Transverse colon (tissue), 4 donors: ENCODE results near the gene OLFM2. TPM values are rescaled to one million over a fixed set of nuclear protein-coding genes. Genes with fewer than 3 reads are reported as not detected.

ENCODE experiments used
- DNase-seq: peaks from one replicate; pipeline ENCODE4 v3.0.0-alpha.2; 2019
- H3K27ac ChIP-seq, 4 donors: fragments of 200-600 bp; sonication (generic); 2 replicates each; pipeline ENCODE4 v1.5.1; 2016 to 2018; ENCODE audit warnings: inconsistent platforms in 4 of 4
- H3K27me3 ChIP-seq: fragments of 200-600 bp; sonication (generic); 2 replicates; pipeline ENCODE4 v1.5.1; 2017; ENCODE audit warnings: inconsistent platforms
- H3K36me3 ChIP-seq, 4 donors: fragments of 200-600 bp; sonication (generic); 2 replicates each; pipeline ENCODE4 v1.5.1; 2017 to 2019; ENCODE audit warnings: inconsistent platforms in 4 of 4
- H3K4me1 ChIP-seq, 4 donors: fragments of 200-600 bp; sonication (generic); 2 replicates each; pipeline ENCODE4 v1.5.1; 2017 to 2020; ENCODE audit warnings: inconsistent platforms in 4 of 4
- H3K4me3 ChIP-seq, 4 donors: fragments of 200-600 bp; sonication (generic); 1 replicate in 1 of 4; 2 replicates in 3 of 4; pipeline versions ENCODE4 v1.5.1 to v1.6.1; 2017 to 2019; ENCODE audit warnings: inconsistent platforms in 4 of 4
- H3K9me3 ChIP-seq, 2 donors: fragments of 200-600 bp; sonication (generic); 2 replicates each; pipeline ENCODE4 v1.5.1; 2017 to 2019; ENCODE audit warnings: inconsistent platforms in 2 of 2
- EP300 ChIP-seq: sonication (generic); formaldehyde crosslinking; IDR thresholded peaks from one replicate; pipeline ENCODE4 v1.6.1; 2017; ENCODE audit warnings: antibody characterized with exemption, low read depth
- POLR2A ChIP-seq: fragments of 450-650 bp; IDR thresholded peaks from one replicate; pipeline ENCODE4 v1.6.1; 2016; ENCODE audit warnings: antibody characterized with exemption, mild to moderate bottlenecking, moderate library complexity
- POLR2AphosphoS5 ChIP-seq, 3 donors: sonication (generic); formaldehyde crosslinking; IDR thresholded peaks; one replicate each; pipeline ENCODE4 v1.6.1; 2016; ENCODE audit warnings: antibody characterized with exemption in 3 of 3
- whole genome bisulfite sequencing, 2 donors: methylation state at CpG; one replicate each; pipeline ENCODE4 v1.1.5; 2018; ENCODE audit warnings: low coverage in 1 of 2; 5-methylcytosine and 5-hydroxymethylcytosine counted together
- in situ Hi-C, 4 donors: fragments of 200-750 bp; cut with MboI; loops; one replicate each; pipeline versions ENCODE4 v1.15.0 to v1.15.1; 2017; ENCODE audit warnings: low sequenced_read_pairs in 3 of 4, low pct_ligation_motif_present in 1 of 4, low pct_unique_long_range_greater_than_20kb in 1 of 4
- intact Hi-C: fragments of 100-400 bp; cut with DNase I; formaldehyde crosslinking; loops from one replicate; pipeline ENCODE4 v1.15.1; 2023; ENCODE audit warnings: low total_unique reads
- total RNA-seq, 4 donors: library from RNA; depleted of rRNA; stranded (reverse); fragments of >200 nt; gene quantifications; one replicate each; pipeline ENCODE4 v1.1.0, GENCODE V29; 2016
- TF ChIP-seq, protein P1 (sequence below), 5 experiments: fragments of 200-600 bp in 3 of 5; fragments of 450-650 bp in 2 of 5; sonication (generic) in 3 of 5; IDR thresholded peaks; 1 replicate in 2 of 5; 2 replicates in 3 of 5; pipeline ENCODE4 v1.5.1; 2016 to 2017; ENCODE audit warnings: antibody characterized with exemption in 5 of 5, inconsistent platforms in 3 of 5, mild to moderate bottlenecking in 2 of 5, moderate library complexity in 1 of 5

The OLFM2 gene
- total RNA-seq, 4 donors from 2014 or later, result 2.0 to 2.7 TPM; not detected in 2

- 30 to 62% methylated on average over 9 of the region's 9 CpGs for WGBS, 2 donors
- TF ChIP-seq POLR2AphosphoS5 (IDR thresholded peaks at IDR 0.05), result no peak
- TF ChIP-seq, protein P1, sequence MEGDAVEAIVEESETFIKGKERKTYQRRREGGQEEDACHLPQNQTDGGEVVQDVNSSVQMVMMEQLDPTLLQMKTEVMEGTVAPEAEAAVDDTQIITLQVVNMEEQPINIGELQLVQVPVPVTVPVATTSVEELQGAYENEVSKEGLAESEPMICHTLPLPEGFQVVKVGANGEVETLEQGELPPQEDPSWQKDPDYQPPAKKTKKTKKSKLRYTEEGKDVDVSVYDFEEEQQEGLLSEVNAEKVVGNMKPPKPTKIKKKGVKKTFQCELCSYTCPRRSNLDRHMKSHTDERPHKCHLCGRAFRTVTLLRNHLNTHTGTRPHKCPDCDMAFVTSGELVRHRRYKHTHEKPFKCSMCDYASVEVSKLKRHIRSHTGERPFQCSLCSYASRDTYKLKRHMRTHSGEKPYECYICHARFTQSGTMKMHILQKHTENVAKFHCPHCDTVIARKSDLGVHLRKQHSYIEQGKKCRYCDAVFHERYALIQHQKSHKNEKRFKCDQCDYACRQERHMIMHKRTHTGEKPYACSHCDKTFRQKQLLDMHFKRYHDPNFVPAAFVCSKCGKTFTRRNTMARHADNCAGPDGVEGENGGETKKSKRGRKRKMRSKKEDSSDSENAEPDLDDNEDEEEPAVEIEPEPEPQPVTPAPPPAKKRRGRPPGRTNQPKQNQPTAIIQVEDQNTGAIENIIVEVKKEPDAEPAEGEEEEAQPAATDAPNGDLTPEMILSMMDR (IDR thresholded peaks at IDR 0.05), result no peak
- no peak for TF ChIP-seq EP300
- no peak for TF ChIP-seq POLR2A
- DNase-seq, result peak; percentile 61
- H3K27ac ChIP-seq, result no peak overlapping the region
- no peaks in the 10 kb centered on the region for H3K4me1 ChIP-seq
- H3K9me3 ChIP-seq, result no peaks in the 10 kb centered on the region
- no peaks in the 10 kb centered on the region for H3K27me3 ChIP-seq
- in situ Hi-C loops (no loop called here), intact Hi-C loops (no loop called here)
- H3K36me3 ChIP-seq, result no peaks in the 10 kb centered on the region
- no peak overlapping the region for H3K4me3 ChIP-seq
Observed at GRCh38 chr19:9881720-9882119, 54.6 kb downstream of the OLFM2 start.

DNA sequence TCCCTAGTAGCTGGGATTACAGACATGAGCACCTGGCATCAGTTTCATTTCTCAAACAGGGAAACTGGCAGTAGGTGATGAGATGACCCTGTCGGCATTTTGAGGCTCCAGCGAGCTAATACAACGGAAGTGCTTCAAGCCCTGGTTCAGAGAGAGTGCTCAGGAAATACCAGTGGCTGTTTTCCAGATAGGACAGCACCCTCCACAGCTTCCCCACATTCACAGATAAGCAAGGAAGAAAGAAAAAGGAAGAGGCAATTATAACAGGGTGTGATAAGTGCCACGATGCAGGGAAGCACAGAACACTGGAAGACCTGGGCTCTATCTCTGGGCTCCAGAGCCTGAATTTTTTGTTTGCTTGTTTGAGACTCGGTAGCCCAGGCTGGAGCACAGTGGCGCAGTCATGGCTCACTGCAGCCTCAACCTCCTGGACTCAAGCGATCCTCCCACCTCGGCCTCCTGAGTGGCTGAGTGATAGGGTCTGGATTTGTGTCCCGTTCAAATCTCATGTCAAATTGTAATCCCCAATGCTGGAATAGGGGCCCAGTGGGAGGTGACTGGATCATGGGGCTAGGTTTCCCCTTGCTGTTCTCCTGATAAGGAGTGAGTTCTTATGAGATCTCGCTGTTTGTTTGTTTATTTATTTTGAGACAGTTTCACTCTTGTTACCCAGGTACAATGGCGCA, 57.7 kb downstream of the OLFM2 start:
- 86 to 100% methylated on average over 2 to 11 of the region's 11 CpGs for WGBS, 2 donors
- no peak for DNase-seq
- Histone ChIP-seq H3K4me1 (no peaks in the 10 kb centered on the region), H3K4me3 (no peak overlapping the region), H3K36me3 (no peaks in the 10 kb centered on the region), H3K27me3 (peaks cover 3% of the 10 kb centered on the region), H3K27ac (no peak overlapping the region), H3K9me3 (no peaks in the 10 kb centered on the region)
- in situ Hi-C loops (no loop called here), intact Hi-C loops (no loop called here)
- no peak for TF ChIP-seq POLR2AphosphoS5 (IDR thresholded peaks at IDR 0.05)
- TF ChIP-seq, protein P1 (IDR thresholded peaks at IDR 0.05), result no peak
- no peak for TF ChIP-seq EP300
- TF ChIP-seq POLR2A, result no peak

DNA sequence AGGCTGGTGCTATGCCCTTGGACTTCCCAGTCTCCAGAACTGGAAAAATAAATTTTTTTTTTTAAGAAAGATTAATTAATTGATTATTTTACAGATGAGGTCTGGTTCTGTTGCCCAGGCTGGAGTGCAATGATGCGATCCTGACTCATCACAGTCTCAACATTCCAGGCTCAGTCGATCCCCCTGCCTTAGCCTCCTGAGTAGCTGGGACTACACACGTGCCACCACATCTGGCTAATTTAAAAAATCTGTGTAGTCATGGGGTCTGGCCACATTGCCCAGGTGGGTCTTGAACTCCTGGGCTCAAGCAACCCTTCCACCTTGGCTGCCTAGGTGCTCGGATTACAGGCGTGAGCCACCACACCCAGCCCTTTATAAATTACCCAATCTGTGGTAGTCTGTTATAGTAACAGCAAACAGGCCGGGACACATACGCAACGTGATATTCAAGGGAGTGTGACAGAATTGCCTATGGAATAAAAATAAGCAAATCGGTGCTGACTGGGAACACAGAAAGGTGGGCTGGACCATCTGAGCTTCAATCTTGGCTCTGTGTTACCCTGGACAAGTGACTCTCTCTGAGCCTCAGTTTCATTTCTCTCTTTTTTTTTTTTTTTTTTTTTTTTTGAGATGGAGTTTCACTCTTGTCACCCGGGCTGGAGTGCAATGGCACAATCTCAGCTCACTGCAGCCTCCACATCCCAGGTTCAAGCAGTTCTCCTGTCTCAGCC, 58.4 kb downstream of the OLFM2 start:
- WGBS, 2 donors, result 68% methylated on average over 10 of the region's 10 CpGs; no CpG with 5 or more reads in 1 of the 2 donors
- intact Hi-C loops, result no loop called here
- in situ Hi-C loops, result no loop called here

DNA sequence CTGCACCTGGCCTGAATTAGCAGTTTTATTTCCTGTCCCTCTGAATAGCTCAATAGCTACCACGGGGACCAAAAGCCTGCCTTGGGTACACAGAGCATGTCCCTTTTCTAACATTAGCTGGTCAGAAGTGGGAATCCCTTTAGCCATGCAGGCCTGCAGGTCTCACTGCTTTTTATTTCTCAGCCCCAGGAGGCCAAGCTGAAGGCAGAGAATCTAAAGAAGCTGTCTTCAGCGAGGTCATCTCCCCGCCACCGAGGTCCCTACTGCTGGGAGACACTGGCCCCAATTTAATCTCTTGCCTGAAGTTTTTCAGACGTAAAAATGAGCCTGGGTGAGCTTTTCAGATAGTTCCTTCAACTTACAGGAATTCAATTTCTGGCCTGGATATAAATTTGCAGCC, 60.5 kb downstream of the OLFM2 start:
- peaks cover 3% of the 10 kb centered on the region for H3K27me3 ChIP-seq
- in situ Hi-C loops, result no loop called here
- H3K27ac ChIP-seq, result no peak overlapping the region
- no peaks in the 10 kb centered on the region for H3K9me3 ChIP-seq
- no peaks in the 10 kb centered on the region for H3K4me1 ChIP-seq
- H3K4me3 ChIP-seq, result no peak overlapping the region
- TF ChIP-seq EP300 (no peak), POLR2A (no peak), POLR2AphosphoS5 (IDR thresholded peaks at IDR 0.05) (no peak)
- TF ChIP-seq, protein P1 (IDR thresholded peaks at IDR 0.05), result no peak
- 40 to 69% methylated on average over 1 to 5 of the region's 5 CpGs for WGBS, 2 donors
- intact Hi-C loops, result no loop called here
- no peaks in the 10 kb centered on the region for H3K36me3 ChIP-seq
- DNase-seq, result no peak

More for the DNA sequence above, 58.4 kb downstream of the OLFM2 start:
- no peak for DNase-seq
- Histone ChIP-seq H3K9me3 (no peaks in the 10 kb centered on the region), H3K36me3 (no peaks in the 10 kb centered on the region), H3K4me3 (no peak overlapping the region), H3K27ac (no peak overlapping the region), H3K27me3 (peaks cover 3% of the 10 kb centered on the region), H3K4me1 (no peaks in the 10 kb centered on the region)
- TF ChIP-seq POLR2A, result no peak
- TF ChIP-seq POLR2AphosphoS5 (IDR thresholded peaks at IDR 0.05), result no peak
- TF ChIP-seq EP300, result no peak
- TF ChIP-seq, protein P1 (IDR thresholded peaks at IDR 0.05), result no peak
